Measurements from ENCODE around the gene PCDHGA8. TPM values are rescaled to one million over a fixed set of nuclear protein-coding genes. Genes with fewer than 3 reads are reported as not detected.
A peak's percentile ranks its signal among the peaks of the same experiment; 100 is the strongest.
"Not testable (repeated sequence)": the region's sequence is repeated elsewhere in the genome, so short reads cannot be mapped to it uniquely, and the experiment has no call there.

PCDHGA8 gene
- total RNA-seq, 1 donor from 2014 or later = 1.2 TPM

DNA sequence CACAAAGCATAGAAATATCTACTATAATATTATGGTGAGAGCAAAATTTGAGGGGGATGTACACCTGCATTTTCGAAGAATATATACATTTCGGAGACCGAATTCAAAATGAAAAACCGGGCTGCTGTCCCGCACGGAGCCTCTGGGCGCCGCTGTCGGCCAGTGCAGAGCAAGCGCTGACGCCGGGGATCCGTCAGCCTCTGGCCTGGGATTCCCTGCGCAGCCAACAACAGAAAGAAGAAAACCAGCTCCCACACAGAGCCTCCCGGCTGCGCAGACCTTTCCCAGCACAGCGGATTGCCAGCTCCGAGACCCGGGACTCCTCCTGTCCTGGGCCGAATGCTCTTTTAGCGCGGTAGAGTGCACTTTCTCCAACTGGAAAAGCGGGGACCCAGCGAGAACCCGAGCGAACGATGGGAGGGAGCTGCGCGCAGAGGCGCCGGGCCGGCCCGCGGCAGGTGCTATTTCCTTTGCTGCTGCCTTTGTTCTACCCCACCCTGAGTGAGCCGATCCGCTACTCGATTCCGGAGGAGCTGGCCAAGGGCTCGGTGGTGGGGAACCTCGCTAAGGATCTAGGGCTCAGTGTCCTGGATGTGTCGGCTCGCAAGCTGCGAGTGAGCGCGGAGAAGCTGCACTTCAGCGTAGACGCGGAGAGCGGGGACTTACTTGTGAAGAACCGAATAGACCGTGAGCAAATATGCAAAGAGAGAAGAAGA, 15.5 kb downstream of the PCDHGA8 start, which contains the start of gene PCDHGB6:
Gene PCDHGB6 (plus strand): TSS at position 232 of the 716 bp plus-strand sequence. CDS start 182 bp downstream, at position 414.
- H3K36me3 ChIP-seq; H3K27ac ChIP-seq; intact Hi-C loops (cut with DNase I); H3K4me1 ChIP-seq: not testable (repeated sequence)
- Histone ChIP-seq H3K9me3 (peaks cover 40% of the 10 kb centered on the region), H3K4me3 (peak within 1 kb of the TSS; percentile 42), H3K27me3 (peaks cover 11% of the 10 kb centered on the region)
- ATAC-seq = peak; percentile 95
- DNase-seq = peak; percentile 80
- TF ChIP-seq, protein P1, sequence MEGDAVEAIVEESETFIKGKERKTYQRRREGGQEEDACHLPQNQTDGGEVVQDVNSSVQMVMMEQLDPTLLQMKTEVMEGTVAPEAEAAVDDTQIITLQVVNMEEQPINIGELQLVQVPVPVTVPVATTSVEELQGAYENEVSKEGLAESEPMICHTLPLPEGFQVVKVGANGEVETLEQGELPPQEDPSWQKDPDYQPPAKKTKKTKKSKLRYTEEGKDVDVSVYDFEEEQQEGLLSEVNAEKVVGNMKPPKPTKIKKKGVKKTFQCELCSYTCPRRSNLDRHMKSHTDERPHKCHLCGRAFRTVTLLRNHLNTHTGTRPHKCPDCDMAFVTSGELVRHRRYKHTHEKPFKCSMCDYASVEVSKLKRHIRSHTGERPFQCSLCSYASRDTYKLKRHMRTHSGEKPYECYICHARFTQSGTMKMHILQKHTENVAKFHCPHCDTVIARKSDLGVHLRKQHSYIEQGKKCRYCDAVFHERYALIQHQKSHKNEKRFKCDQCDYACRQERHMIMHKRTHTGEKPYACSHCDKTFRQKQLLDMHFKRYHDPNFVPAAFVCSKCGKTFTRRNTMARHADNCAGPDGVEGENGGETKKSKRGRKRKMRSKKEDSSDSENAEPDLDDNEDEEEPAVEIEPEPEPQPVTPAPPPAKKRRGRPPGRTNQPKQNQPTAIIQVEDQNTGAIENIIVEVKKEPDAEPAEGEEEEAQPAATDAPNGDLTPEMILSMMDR (IDR thresholded peaks at IDR 0.05) = peak; percentile 60

DNA sequence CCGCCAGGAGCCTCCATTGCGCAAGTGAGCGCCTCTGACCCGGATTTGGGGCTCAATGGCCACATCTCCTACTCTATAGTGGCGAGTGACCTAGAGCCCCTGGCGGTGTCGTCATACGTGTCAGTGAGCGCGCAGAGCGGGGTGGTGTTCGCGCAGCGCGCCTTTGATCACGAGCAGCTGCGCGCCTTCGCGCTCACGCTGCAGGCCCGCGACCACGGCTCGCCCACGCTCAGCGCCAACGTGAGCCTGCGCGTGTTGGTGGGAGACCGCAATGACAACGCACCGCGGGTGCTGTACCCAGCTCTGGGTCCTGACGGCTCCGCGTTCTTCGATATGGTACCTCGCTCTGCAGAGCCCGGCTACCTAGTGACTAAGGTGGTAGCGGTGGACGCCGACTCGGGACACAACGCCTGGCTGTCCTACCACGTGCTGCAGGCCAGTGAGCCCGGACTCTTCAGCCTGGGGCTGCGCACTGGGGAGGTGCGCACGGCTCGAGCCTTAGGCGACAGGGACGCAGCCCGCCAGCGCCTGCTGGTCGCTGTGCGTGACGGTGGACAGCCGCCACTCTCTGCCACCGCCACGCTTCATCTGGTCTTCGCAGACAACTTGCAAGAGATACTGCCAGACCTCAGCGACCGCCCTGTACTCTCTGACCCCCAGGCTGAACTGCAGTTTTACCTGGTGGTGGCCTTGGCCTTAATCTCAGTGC, 17.3 kb downstream of the PCDHGA8 start:
- intact Hi-C loops (cut with DNase I) = no loop called here
- Histone ChIP-seq H3K36me3 (no peaks in the 10 kb centered on the region), H3K27me3 (peaks cover 11% of the 10 kb centered on the region), H3K27ac (no peak overlapping the region), H3K4me1 (no peaks in the 10 kb centered on the region), H3K4me3 (no peak overlapping the region), H3K9me3 (peaks cover 50% of the 10 kb centered on the region)
- TF ChIP-seq, protein P1 (IDR thresholded peaks at IDR 0.05) = no peak
- no peak for DNase-seq
- no peak for ATAC-seq

DNA sequence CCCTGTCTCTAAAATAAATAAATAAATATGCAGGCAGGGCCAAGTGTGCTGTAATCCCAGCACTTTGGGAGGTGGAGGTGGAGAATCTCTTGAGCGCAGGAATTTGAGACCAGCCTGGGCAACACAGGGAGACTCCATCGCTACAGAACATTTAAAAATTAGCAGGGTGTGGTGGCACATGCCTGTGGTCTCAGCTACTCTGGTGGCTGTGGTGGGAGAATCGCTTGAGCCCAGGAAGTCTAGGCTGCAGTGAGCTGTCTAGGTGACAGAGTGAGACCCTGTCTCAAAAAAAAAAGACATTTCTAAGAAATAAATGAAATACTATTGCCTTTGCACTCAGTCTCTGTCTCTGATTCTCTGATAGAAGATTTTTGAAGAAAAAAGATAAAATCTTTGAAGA, 19.1 kb downstream of the PCDHGA8 start:
- no peak for DNase-seq
- Histone ChIP-seq H3K4me3 (no peak overlapping the region), H3K27me3 (peaks cover 11% of the 10 kb centered on the region), H3K27ac (no peak overlapping the region), H3K36me3 (no peaks in the 10 kb centered on the region), H3K9me3 (peaks cover 49% of the 10 kb centered on the region), H3K4me1 (no peaks in the 10 kb centered on the region)
- TF ChIP-seq, protein P1 (IDR thresholded peaks at IDR 0.05) = no peak
- intact Hi-C loops (cut with DNase I) = no loop called here
- no peak for ATAC-seq

DNA sequence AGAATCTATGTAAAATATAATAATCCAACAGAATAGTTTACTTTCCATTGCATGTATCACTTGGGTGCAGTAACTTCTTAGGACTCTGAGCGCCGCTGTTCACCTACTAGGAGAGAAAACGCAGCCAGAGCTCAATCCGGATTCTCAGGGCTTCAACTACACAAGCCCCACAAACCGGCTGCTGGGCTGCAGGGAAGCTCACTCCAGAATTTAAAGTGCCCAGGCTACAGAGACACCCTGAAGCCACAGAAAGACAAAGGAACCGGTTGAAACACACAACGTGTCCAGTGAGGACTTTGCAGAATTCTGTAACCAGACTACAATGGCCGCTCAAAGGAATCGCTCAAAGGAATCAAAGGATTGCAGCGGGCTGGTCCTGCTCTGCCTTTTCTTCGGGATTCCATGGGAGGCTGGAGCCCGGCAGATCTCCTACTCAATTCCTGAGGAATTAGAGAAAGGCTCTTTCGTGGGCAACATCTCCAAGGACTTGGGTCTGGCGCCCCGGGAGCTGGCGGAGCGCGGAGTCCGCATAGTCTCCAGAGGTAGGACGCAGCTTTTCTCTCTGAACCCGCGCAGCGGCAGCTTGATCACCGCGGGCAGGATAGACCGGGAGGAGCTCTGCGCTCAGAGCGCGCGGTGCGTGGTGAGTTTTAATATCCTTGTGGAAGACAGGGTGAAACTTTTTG, 20.6 kb downstream of the PCDHGA8 start, which contains the start of gene PCDHGA10:
Gene PCDHGA10 (plus strand): TSS at position 134 of the 686 bp plus-strand sequence. CDS start 189 bp downstream, at position 323.
- Histone ChIP-seq H3K9me3 (peaks cover 55% of the 10 kb centered on the region), H3K36me3 (no peaks in the 10 kb centered on the region), H3K27me3 (peaks cover 11% of the 10 kb centered on the region), H3K27ac (no peak within 1 kb of the TSS), H3K4me3 (peak within 1 kb of the TSS; percentile 39), H3K4me1 (no peaks in the 10 kb centered on the region)
- intact Hi-C loops (cut with DNase I) = no loop called here
- peak; percentile 79 for ATAC-seq
- no peak for DNase-seq
- TF ChIP-seq, protein P1 (IDR thresholded peaks at IDR 0.05) = peak; percentile 56

DNA sequence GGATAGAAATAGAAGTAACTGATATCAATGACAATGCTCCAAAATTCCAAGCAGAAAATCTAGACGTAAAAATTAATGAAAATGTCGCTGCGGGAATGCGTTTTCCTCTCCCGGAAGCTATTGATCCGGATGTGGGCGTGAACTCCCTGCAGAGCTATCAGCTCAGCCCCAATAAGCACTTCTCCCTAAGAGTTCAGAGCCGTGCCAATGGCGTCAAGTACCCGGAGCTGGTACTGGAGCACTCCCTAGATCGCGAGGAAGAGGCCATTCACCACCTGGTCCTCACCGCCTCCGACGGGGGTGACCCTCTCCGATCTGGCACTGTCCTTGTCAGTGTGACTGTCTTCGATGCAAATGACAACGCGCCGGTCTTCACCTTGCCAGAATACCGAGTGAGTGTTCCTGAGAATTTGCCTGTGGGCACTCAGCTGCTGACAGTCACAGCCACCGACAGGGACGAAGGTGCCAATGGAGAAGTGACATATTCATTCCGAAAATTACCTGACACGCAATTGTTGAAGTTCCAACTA, 21.2 kb downstream of the PCDHGA8 start:
- H3K4me1 ChIP-seq = no peaks in the 10 kb centered on the region
- TF ChIP-seq, protein P1 (IDR thresholded peaks at IDR 0.05) = no peak
- peaks cover 11% of the 10 kb centered on the region for H3K27me3 ChIP-seq
- ATAC-seq (no peak), DNase-seq (no peak)
- intact Hi-C loops (cut with DNase I) = no loop called here
- H3K9me3 ChIP-seq = peaks cover 53% of the 10 kb centered on the region
- no peaks in the 10 kb centered on the region for H3K36me3 ChIP-seq
- peak overlapping the region; percentile 39 for H3K4me3 ChIP-seq
- H3K27ac ChIP-seq = no peak overlapping the region

DNA sequence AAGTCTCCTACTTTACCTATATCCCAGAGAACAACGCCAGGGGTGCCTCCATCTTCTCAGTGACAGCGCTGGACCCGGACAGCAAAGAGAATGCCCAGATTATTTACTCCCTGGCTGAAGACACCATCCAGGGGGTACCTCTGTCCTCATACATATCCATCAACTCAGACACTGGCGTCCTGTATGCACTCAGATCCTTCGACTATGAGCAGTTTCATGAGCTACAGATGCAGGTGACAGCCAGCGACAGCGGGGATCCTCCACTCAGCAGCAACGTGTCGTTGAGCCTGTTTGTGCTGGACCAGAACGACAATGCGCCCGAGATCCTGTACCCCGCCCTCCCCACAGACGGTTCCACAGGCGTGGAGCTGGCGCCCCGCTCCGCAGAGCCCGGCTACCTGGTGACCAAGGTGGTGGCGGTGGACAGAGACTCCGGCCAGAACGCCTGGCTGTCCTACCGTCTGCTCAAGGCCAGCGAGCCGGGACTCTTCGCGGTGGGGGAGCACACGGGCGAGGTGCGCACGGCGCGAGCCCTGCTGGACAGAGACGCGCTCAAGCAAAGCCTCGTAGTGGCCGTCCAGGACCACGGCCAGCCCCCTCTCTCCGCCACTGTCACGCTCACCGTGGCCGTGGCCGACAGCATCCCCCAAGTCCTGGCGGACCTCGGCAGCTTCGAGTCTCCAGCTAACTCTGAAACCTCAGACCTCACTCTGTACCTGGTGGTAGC, 22.3 kb downstream of the PCDHGA8 start:
- intact Hi-C loops (cut with DNase I); H3K4me3 ChIP-seq: not testable (repeated sequence)
- H3K27me3 ChIP-seq = peaks cover 16% of the 10 kb centered on the region

DNA sequence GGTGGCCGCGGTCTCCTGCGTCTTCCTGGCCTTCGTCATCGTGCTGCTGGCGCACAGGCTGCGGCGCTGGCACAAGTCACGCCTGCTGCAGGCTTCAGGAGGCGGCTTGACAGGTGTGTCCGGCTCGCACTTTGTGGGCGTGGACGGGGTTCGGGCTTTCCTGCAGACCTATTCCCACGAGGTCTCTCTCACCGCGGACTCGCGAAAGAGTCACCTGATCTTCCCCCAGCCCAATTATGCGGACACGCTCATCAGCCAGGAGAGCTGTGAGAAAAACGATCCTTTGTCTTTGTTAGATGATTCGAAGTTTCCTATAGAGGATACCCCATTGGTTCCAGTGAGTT, 22.8 kb downstream of the PCDHGA8 start:
- H3K36me3 ChIP-seq; H3K4me1 ChIP-seq; intact Hi-C loops (cut with DNase I); H3K27ac ChIP-seq; DNase-seq; H3K4me3 ChIP-seq; ATAC-seq: not testable (repeated sequence)
- Histone ChIP-seq H3K9me3 (peaks cover 55% of the 10 kb centered on the region), H3K27me3 (peaks cover 12% of the 10 kb centered on the region)

More for the DNA sequence above, 22.3 kb downstream of the PCDHGA8 start:
- not testable (repeated sequence) for DNase-seq, H3K36me3 ChIP-seq, H3K27ac ChIP-seq, H3K4me1 ChIP-seq, ATAC-seq
- H3K9me3 ChIP-seq = peaks cover 53% of the 10 kb centered on the region
